Neural progenitor cell (in vitro differentiated cells): ENCODE results near the gene SMIM27. TPM values are rescaled to one million over a fixed set of nuclear protein-coding genes. Genes with fewer than 3 reads are reported as not detected.
"Not testable (repeated sequence)": the region's sequence is repeated elsewhere in the genome, so short reads cannot be mapped to it uniquely, and the experiment has no call there.

Source experiments
- DNase-seq: peaks from one replicate; pipeline ENCODE4 v3.0.0-alpha.2; 2016; ENCODE audit warnings: low spot score
- H2AFZ ChIP-seq: fragments of 200-600 bp; sonication (generic); replicated peaks from 2 replicates; pipeline ENCODE4 v1.6.1; 2016; ENCODE audit warnings: antibody characterized with exemption
- H3F3A ChIP-seq: fragments of 200-600 bp; sonication (generic); 2 replicates; pipeline ENCODE4 v1.6.1; 2016; ENCODE audit warnings: antibody characterized with exemption, low read depth
- H3K27ac ChIP-seq: fragments of 200-600 bp; sonication (generic); 2 replicates; pipeline ENCODE4 v1.5.1; 2016; ENCODE audit warnings: mild to moderate bottlenecking
- H3K27me3 ChIP-seq: fragments of 200-600 bp; sonication (generic); 2 replicates; pipeline ENCODE4 v1.6.1; 2016; ENCODE audit warnings: mild to moderate bottlenecking, moderate library complexity
- H3K36me3 ChIP-seq: fragments of 200-600 bp; sonication (generic); 2 replicates; pipeline ENCODE4 v1.5.1; 2016
- H3K4me1 ChIP-seq: fragments of 200-600 bp; sonication (generic); 2 replicates; pipeline ENCODE4 v1.6.1; 2016; ENCODE audit warnings: mixed run types
- H3K4me2 ChIP-seq: fragments of 200-600 bp; sonication (generic); 2 replicates; pipeline ENCODE4 v1.6.1; 2016
- H3K4me3 ChIP-seq: fragments of 200-600 bp; sonication (generic); 2 replicates; pipeline ENCODE4 v1.5.1; 2016
- H3K79me2 ChIP-seq: fragments of 200-600 bp; sonication (generic); 2 replicates; pipeline ENCODE4 v1.6.1; 2016; ENCODE audit warnings: low read depth
- H3K9ac ChIP-seq: fragments of 200-600 bp; sonication (generic); 2 replicates; pipeline ENCODE4 v1.6.1; 2016
- H3K9me3 ChIP-seq: fragments of 200-600 bp; sonication (generic); 2 replicates; pipeline ENCODE4 v1.5.1; 2016; ENCODE audit warnings: low read depth
- H4K20me1 ChIP-seq: fragments of 200-600 bp; sonication (generic); 2 replicates; pipeline ENCODE4 v1.6.1; 2016; ENCODE audit warnings: low read depth
- H3K27ac Mint-ChIP-seq: 3 replicates; pipeline ENCODE4 v1.8.0; 2021; ENCODE audit warnings: mixed read lengths
- H3K27me3 Mint-ChIP-seq: 2 replicates; pipeline ENCODE4 v1.8.0; 2022; ENCODE audit warnings: low read depth, mild to moderate bottlenecking, inconsistent platforms, moderate library complexity, mixed read lengths; ENCODE audit not compliant: insufficient read depth
- H3K36me3 Mint-ChIP-seq: 3 replicates; pipeline ENCODE4 v1.8.0; 2021; ENCODE audit warnings: mixed read lengths
- H3K4me1 Mint-ChIP-seq: 3 replicates; pipeline ENCODE4 v1.8.0; 2021; ENCODE audit warnings: mixed read lengths
- H3K4me3 Mint-ChIP-seq: 3 replicates; pipeline ENCODE4 v1.8.0; 2021; ENCODE audit warnings: mild to moderate bottlenecking, moderate library complexity, mixed read lengths
- H3K9me3 Mint-ChIP-seq: 3 replicates; pipeline ENCODE4 v1.8.0; 2020; ENCODE audit warnings: mixed read lengths
- CTCF ChIP-seq: fragments of 200-600 bp; sonication (generic); IDR thresholded peaks from 2 replicates; pipeline ENCODE4 v1.5.1; 2017; ENCODE audit warnings: antibody characterized with exemption, mild to moderate bottlenecking
- EZH2 ChIP-seq: fragments of 200-600 bp; sonication (generic); IDR thresholded peaks from 2 replicates; pipeline ENCODE4 v1.6.1; 2017; ENCODE audit warnings: antibody characterized with exemption, mild to moderate bottlenecking, moderate library complexity
- EZH2phosphoT487 ChIP-seq: fragments of 200-600 bp; sonication (generic); IDR thresholded peaks from 2 replicates; pipeline ENCODE4 v1.6.1; 2017; ENCODE audit warnings: antibody characterized with exemption
- total RNA-seq: library from RNA; depleted of rRNA; stranded (reverse); fragments of >200 nt; gene quantifications from 2 replicates; pipeline ENCODE4 v1.2.3, GENCODE V29; 2015; ENCODE audit warnings: low replicate concordance

The SMIM27 gene
- total RNA-seq, 1 donor from 2014 or later: 9.7 TPM

GRCh38 chr9:32590898-32591297 lies 38.8 kb downstream of the SMIM27 start:
- Histone ChIP-seq H3K4me1 (no peaks in the 10 kb centered on the region), H3K4me2 (no peak overlapping the region)
- H3K27ac Mint-ChIP-seq: no peak overlapping the region

GRCh38 chr9:32596096-32596865 lies 44.2 kb downstream of the SMIM27 start:
- Mint-ChIP-seq H3K4me3 (no peak overlapping the region), H3K36me3 (no peaks in the 10 kb centered on the region), H3K9me3 (peaks cover 3% of the 10 kb centered on the region), H3K27ac (no peak overlapping the region), H3K27me3 (no peaks in the 10 kb centered on the region), H3K4me1 (no peaks in the 10 kb centered on the region)
- no peaks in the 10 kb centered on the region for H3K9me3 ChIP-seq
- H3K79me2 ChIP-seq: no peaks in the 10 kb centered on the region
- no peak overlapping the region for H3K4me3 ChIP-seq
- H3K4me2 ChIP-seq: no peak overlapping the region
- H3K27ac ChIP-seq: no peak overlapping the region
- TF ChIP-seq EZH2: no peak
- TF ChIP-seq EZH2phosphoT487: no peak
- TF ChIP-seq CTCF: no peak
- no peaks in the 10 kb centered on the region for H3F3A ChIP-seq
- H2AFZ ChIP-seq: no peak overlapping the region
- H4K20me1 ChIP-seq: no peaks in the 10 kb centered on the region
- H3K9ac ChIP-seq: no peak overlapping the region
- H3K36me3 ChIP-seq: no peaks in the 10 kb centered on the region
- DNase-seq: no peak
- H3K4me1 ChIP-seq: no peaks in the 10 kb centered on the region
- H3K27me3 ChIP-seq: no peaks in the 10 kb centered on the region

More at GRCh38 chr9:32590898-32591297, 38.8 kb downstream of the SMIM27 start:
- no peak for TF ChIP-seq EZH2
- no peak for TF ChIP-seq CTCF
- no peak for TF ChIP-seq EZH2phosphoT487
- Histone ChIP-seq H3K27ac (no peak overlapping the region), H3F3A (no peaks in the 10 kb centered on the region), H3K4me3 (no peak overlapping the region), H3K36me3 (no peaks in the 10 kb centered on the region), H2AFZ (no peak overlapping the region), H3K9ac (no peak overlapping the region), H4K20me1 (no peaks in the 10 kb centered on the region), H3K79me2 (no peaks in the 10 kb centered on the region), H3K27me3 (no peaks in the 10 kb centered on the region), H3K9me3 (no peaks in the 10 kb centered on the region)
- H3K4me1 Mint-ChIP-seq: no peaks in the 10 kb centered on the region
- no peaks in the 10 kb centered on the region for H3K27me3 Mint-ChIP-seq
- H3K4me3 Mint-ChIP-seq: no peak overlapping the region
- peaks cover under 1% of the 10 kb centered on the region for H3K9me3 Mint-ChIP-seq
- H3K36me3 Mint-ChIP-seq: no peaks in the 10 kb centered on the region
- DNase-seq: no peak

GRCh38 chr9:32596936-32597335 lies 44.8 kb downstream of the SMIM27 start:
- no peak overlapping the region for H3K27ac ChIP-seq
- DNase-seq: no peak
- no peak overlapping the region for H3K27ac Mint-ChIP-seq
- H3K9me3 Mint-ChIP-seq: peaks cover 3% of the 10 kb centered on the region
- H4K20me1 ChIP-seq: no peaks in the 10 kb centered on the region
- no peaks in the 10 kb centered on the region for H3K79me2 ChIP-seq
- H3F3A ChIP-seq: no peaks in the 10 kb centered on the region
- H3K27me3 ChIP-seq: no peaks in the 10 kb centered on the region
- no peaks in the 10 kb centered on the region for H3K4me1 ChIP-seq
- TF ChIP-seq EZH2phosphoT487 (no peak), CTCF (no peak), EZH2 (no peak)
- H3K27me3 Mint-ChIP-seq: no peaks in the 10 kb centered on the region
- H3K9me3 ChIP-seq: no peaks in the 10 kb centered on the region
- no peak overlapping the region for H3K4me3 Mint-ChIP-seq
- H3K4me2 ChIP-seq: no peak overlapping the region
- no peaks in the 10 kb centered on the region for H3K4me1 Mint-ChIP-seq
- no peak overlapping the region for H2AFZ ChIP-seq
- H3K36me3 Mint-ChIP-seq: no peaks in the 10 kb centered on the region
- H3K36me3 ChIP-seq: no peaks in the 10 kb centered on the region
- no peak overlapping the region for H3K9ac ChIP-seq
- no peak overlapping the region for H3K4me3 ChIP-seq

GRCh38 chr9:32599021-32599420 lies 46.9 kb downstream of the SMIM27 start:
- H3K4me2 ChIP-seq, H3K9me3 ChIP-seq, DNase-seq, H3F3A ChIP-seq, H3K36me3 Mint-ChIP-seq, H3K27ac Mint-ChIP-seq, H2AFZ ChIP-seq, H3K36me3 ChIP-seq, H3K4me3 Mint-ChIP-seq, H3K79me2 ChIP-seq, H3K4me3 ChIP-seq, H3K9ac ChIP-seq, H3K27me3 ChIP-seq, H4K20me1 ChIP-seq, H3K4me1 ChIP-seq, H3K9me3 Mint-ChIP-seq, H3K27me3 Mint-ChIP-seq, H3K4me1 Mint-ChIP-seq, H3K27ac ChIP-seq: not testable (repeated sequence)
